ENCODE measurements around the gene GJD3.

DNA sequence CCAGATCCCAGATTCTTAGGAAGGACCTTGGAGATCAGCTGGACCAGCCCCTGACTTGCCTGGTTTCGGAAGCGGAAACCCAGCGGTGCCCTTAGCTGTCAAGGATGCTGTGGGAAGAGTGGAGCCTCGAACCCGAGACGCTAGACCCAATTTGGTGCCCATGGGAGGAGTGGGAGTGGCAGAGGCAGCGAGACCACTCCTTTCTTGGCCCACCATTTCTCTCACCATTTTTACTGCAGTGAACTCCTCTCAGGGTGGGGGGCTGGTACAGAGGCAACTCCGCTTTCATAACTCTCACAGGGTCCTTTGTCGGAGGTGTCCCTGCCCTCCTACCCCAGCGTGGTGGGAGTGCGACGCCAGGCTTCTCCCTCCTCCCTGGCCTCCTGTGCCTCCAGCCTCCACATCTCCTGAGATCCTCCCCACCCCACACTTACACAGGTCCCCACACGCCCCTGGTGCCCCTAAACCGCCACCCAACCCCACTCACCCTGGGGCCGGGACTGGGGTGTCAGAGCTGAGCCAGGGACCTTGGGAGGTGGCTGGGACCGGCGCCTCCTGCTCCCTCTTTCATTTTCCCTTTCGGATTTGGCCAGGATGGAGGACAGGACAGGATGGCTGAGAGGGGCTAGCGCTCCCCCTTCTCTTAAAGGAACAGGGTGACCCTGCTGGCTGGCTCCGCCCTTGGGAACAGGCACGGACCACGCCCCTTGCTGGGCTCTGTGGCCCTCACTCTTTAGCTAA is at the start of gene GJD3:
- TF ChIP-seq POLR2AphosphoS5 (IDR thresholded peaks at IDR 0.05): no peak
- TF ChIP-seq CTCF (IDR thresholded peaks at IDR 0.05): no peak
- TF ChIP-seq POLR2A (IDR thresholded peaks at IDR 0.05): no peak

Measured in prostate gland (tissue), 2 donors.